ENCODE results near the gene HIGD2A.
A peak's percentile ranks its signal among the peaks of the same experiment; 100 is the strongest.

HIGD2A gene

DNA sequence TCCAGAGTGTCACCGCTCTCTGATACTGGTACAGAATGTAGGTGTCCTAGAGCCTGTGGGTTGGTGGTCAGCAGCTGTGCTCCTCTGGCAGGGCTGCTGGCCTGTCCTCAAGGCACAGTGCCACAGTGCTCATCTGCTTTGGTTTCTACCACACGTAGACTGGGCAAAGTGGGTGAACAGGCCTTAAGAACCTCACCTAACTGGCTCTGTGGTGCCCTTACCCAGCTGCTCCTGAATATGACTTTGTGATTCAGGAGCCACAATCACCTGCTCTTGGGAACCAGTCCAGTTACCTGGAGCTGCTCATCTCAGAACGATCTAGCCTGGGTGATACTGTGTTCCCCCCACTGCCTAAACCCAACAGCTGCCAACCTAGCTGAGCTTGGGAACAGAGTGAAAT, 6.6 kb upstream of the HIGD2A start:
- no peak for TF ChIP-seq POLR2A (IDR thresholded peaks at IDR 0.05; ENCODE audit: low read depth, low read length)
- DNase-seq (ENCODE audit: insufficient read length, low spot score) (no peak), FAIRE-seq (no peak)

DNA sequence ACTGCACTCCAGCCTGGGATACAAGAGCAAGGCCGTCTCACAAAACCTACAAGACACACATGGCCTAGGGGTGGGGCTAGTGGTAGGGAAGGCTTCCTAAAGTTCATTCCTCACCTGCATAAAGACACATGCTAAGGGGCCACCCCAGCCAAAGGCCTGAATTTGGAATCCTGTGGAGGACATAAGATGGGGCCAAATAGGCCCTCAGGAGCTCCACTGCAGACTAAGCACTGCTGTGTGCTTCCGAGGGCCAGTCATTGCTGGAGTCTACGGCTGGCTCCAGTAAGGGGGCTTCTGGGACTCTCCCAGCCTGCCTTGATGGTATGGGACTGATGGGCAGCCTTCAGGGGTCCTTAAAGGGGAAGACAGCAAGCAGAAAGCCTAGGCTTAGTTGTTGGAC, 5.8 kb upstream of the HIGD2A start:
- TF ChIP-seq POLR2A (IDR thresholded peaks at IDR 0.05; ENCODE audit: low read depth, low read length): no peak
- FAIRE-seq (no peak), DNase-seq (ENCODE audit: insufficient read length, low spot score) (no peak)

- TF ChIP-seq POLR2A (IDR thresholded peaks at IDR 0.05; ENCODE audit: low read depth, low read length): no peak
- FAIRE-seq: no peak
- no peak for DNase-seq (ENCODE audit: insufficient read length, low spot score)
Observed at GRCh38 chr5:176383248-176383905, 5.2 kb upstream of the HIGD2A start.

GRCh38 chr5:176383961-176384360, 4.6 kb upstream of the HIGD2A start:
- no peak for TF ChIP-seq POLR2A (IDR thresholded peaks at IDR 0.05; ENCODE audit: low read depth, low read length)
- no peak for FAIRE-seq

DNA sequence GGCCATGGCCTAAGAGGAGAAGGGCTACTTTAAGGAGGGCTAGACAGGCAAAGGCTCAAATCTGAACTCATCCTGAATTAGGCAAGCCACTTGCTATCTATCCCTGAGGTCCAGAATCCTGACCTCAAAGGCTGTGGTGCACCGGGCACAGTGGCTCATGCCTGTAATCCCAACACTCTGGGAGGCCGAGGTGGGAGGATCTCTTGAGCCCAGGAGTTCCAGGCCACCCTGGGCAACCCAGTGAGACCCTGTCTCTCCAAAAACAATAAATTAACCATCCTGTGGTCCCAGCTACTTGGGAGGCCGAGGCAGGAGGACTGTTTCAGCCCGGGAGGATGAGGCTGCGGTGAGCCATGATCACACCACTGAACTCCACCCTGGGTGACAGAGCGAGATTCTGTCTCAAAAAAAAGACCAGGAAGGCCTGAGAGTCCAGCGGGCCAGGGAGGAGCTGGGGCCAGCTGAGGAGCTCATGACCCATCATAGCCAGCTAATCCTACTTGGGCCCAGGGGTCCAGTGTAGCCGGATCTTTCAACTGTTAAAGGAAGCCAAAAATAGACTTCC, 4.1 kb upstream of the HIGD2A start:
- TF ChIP-seq POLR2A (IDR thresholded peaks at IDR 0.05; ENCODE audit: low read depth, low read length): no peak
- no peak for DNase-seq (ENCODE audit: insufficient read length, low spot score)
- FAIRE-seq: no peak

More at GRCh38 chr5:176383961-176384360, 4.6 kb upstream of the HIGD2A start:
- no peak for DNase-seq (ENCODE audit: insufficient read length, low spot score)

DNA sequence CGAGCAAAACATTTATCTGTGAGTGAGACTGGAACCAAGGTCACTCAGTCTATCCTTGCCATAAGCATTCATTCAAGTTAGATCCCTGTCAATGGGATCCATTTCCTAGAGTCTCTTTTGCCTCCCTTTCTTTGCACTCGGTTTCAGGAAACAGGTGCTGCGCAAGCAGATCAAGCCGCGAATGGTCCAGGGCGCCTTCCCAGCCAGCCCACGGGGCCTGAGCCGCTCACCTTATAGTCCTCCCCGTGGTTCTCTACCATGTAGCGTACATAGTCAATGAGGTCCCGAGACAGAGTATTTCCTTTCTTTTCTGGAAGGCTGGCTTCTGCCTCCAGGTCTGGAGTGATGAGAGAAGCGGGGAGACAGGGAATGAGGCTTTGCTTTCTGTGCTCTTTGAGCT, 3.6 kb upstream of the HIGD2A start:
- TF ChIP-seq POLR2A (IDR thresholded peaks at IDR 0.05; ENCODE audit: low read depth, low read length): no peak
- DNase-seq (ENCODE audit: insufficient read length, low spot score) (no peak), FAIRE-seq (no peak)

DNA sequence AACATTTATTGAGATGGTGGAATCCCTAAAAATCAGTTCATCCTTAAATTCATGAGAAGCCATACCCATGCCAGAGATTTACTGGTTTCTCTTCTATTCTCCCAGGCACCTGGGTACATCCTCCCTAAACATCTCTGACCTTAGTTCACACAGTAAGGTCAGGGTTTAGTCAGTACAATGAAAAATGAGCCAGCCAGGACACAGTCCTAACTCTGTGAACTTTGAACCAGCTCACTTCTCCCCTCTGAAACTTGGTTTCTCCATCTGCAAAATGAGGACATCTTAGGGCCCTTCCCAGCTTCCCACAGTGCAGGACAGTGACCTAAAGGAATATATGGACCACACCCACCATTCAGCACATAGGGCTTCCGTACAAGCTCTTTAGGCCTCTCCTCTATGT, 2.1 kb upstream of the HIGD2A start:
- DNase-seq (ENCODE audit: insufficient read length, low spot score): no peak
- FAIRE-seq: no peak
- no peak for TF ChIP-seq POLR2A (IDR thresholded peaks at IDR 0.05; ENCODE audit: low read depth, low read length)

- FAIRE-seq (no peak), DNase-seq (ENCODE audit: insufficient read length, low spot score) (no peak)
- no peak for TF ChIP-seq POLR2A (IDR thresholded peaks at IDR 0.05; ENCODE audit: low read depth, low read length)
Observed at GRCh38 chr5:176387384-176387925, 1.1 kb upstream of the HIGD2A start.

- TF ChIP-seq POLR2A (IDR thresholded peaks at IDR 0.05; ENCODE audit: low read depth, low read length): no peak
- no peak for FAIRE-seq
- peak; percentile 45 for DNase-seq (ENCODE audit: insufficient read length, low spot score)
Observed at GRCh38 chr5:176388003-176388443, 528 bp upstream of the HIGD2A start.

DNA sequence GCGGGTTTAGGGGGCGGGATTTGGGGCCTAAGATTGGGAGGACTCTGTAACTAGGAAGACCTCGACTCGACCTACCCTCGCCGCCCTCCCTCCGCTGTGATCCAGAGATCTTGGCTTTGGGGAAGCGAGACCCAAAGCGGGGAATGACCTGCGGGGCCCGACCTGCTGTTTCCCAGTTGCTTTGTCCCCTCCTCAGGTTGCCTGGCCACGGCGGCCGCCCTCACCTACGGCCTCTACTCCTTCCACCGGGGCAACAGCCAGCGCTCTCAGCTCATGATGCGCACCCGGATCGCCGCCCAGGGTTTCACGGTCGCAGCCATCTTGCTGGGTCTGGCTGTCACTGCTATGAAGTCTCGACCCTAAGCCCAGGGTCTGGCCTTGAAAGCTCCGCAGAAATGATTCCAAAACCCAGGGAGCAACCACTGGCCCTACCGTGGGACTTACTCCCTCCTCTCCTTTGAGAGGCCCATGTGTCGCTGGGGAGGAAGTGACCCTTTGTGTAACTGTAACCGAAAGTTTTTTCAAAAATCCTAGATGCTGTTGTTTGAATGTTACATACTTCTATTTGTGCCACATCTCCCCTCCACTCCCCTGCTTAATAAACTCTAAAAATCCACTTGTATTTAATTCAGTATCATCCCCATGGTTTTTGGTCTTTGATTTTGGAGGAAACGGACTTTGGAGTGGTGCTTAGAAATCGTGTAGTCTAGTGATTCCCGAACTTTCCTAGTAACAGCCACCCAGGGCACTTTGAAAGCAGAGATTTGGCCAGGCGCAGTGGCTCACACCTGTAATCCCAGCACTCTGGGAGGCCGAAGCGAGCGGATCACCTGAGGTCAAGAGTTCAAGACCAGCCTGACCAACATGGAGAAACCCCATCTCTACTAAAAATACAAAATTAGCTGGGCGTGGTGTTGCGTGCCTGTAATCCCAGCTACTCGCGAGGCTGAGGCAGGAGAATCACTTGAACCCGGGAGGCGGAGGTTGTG, 878 bp downstream of the HIGD2A start:
- peak; percentile 67 for TF ChIP-seq POLR2A (IDR thresholded peaks at IDR 0.05; ENCODE audit: low read depth, low read length)
- DNase-seq (ENCODE audit: insufficient read length, low spot score): peak; percentile 35
- FAIRE-seq: no peak

- DNase-seq (ENCODE audit: insufficient read length, low spot score): no peak
- FAIRE-seq: no peak
- TF ChIP-seq POLR2A (IDR thresholded peaks at IDR 0.05; ENCODE audit: low read depth, low read length): no peak
Observed at GRCh38 chr5:176391479-176391878, 2.9 kb downstream of the HIGD2A start.

GRCh38 chr5:176391999-176392398, 3.4 kb downstream of the HIGD2A start:
- no peak for TF ChIP-seq POLR2A (IDR thresholded peaks at IDR 0.05; ENCODE audit: low read depth, low read length)
- FAIRE-seq (no peak), DNase-seq (ENCODE audit: insufficient read length, low spot score) (no peak)

DNA sequence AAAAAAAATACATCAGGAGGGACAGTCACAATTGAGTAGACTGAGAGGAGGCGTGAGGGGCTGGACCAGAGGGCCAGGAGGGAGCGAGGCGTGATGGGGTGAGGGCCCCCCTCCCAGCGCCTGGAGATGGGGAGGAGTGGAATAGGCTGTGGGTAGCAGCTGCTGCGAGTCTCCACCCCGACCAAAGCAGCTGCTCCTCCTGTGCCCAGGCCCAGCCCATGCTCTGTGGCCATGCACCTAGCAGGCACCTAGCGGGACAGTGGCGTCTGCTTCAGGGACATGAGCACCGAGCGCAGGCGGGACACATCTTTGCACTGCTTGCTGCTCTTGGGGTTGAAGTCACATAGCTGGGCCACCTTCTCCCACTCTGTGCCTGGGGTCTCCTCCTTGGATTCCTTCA, 4.0 kb downstream of the HIGD2A start:
- TF ChIP-seq POLR2A (IDR thresholded peaks at IDR 0.05; ENCODE audit: low read depth, low read length): no peak
- FAIRE-seq (no peak), DNase-seq (ENCODE audit: insufficient read length, low spot score) (no peak)

DNA sequence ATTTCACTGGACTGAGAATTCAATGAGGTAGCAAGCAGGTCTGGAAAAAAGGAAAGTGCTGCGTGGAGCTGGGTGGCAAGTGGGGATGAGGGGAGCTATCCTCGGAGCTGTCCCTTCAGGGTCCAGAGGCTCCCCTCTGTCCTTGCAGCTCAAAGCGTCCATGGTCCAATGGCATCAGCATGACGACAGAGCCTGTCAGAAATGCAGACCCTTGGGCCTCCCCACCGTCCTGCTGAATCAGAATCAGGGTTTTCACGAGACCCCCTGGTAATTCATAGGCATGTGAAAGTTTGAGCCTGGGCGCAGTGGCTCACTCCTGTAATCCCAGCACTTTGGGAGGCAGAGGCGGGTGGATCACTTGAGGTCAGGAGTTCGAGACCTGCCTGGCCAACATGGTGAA, 5.5 kb downstream of the HIGD2A start:
- no peak for TF ChIP-seq POLR2A (IDR thresholded peaks at IDR 0.05; ENCODE audit: low read depth, low read length)
- FAIRE-seq (no peak), DNase-seq (ENCODE audit: insufficient read length, low spot score) (no peak)

Data from H54 (cell line).